SU-DHL-6 (cell line): Measurements from ENCODE around the gene FLOT2.

Experiments
- H2AFZ ChIP-seq: fragments of 200-600 bp; sonication (generic); 2 replicates; pipeline ENCODE4 v1.6.1; 2014; ENCODE audit warnings: low read depth, mild to moderate bottlenecking, moderate library complexity, mixed read lengths, antibody characterized with exemption, low read length; ENCODE audit not compliant: severe bottlenecking
- H3F3A ChIP-seq: fragments of 200-600 bp; shearing (Covaris generic); 2 replicates; pipeline ENCODE4 v1.6.0; 2016; ENCODE audit warnings: antibody characterized with exemption, mild to moderate bottlenecking; ENCODE audit not compliant: insufficient read depth
- H3K27ac ChIP-seq: fragments of 200-600 bp; sonication (generic); 2 replicates; pipeline ENCODE4 v1.5.1; 2016; ENCODE audit warnings: low read depth, mild to moderate bottlenecking, low read length, moderate library complexity, mixed read lengths
- H3K27me3 ChIP-seq: fragments of 200-600 bp; sonication (generic), shearing (Covaris generic); 2 replicates; pipeline ENCODE4 v1.6.0; 2014; ENCODE audit warnings: mild to moderate bottlenecking, low read length
- H3K36me3 ChIP-seq: fragments of 200-600 bp; sonication (generic); 2 replicates; pipeline ENCODE4 v1.6.1; 2014; ENCODE audit warnings: mild to moderate bottlenecking, low read length, mixed read lengths
- H3K4me2 ChIP-seq: fragments of 300-600, 200-600 bp; shearing (Covaris generic), sonication (generic); 2 replicates; pipeline ENCODE4 v1.6.0; 2014; ENCODE audit warnings: low read length, low read depth, mild to moderate bottlenecking; ENCODE audit not compliant: poor library complexity, severe bottlenecking
- H3K4me3 ChIP-seq: fragments of 200-600 bp; sonication (generic); 2 replicates; pipeline ENCODE4 v1.5.1; 2014; ENCODE audit warnings: antibody characterized with exemption, low read length, mild to moderate bottlenecking, mixed read lengths; ENCODE audit not compliant: insufficient read depth, poor library complexity, severe bottlenecking
- H3K79me2 ChIP-seq: fragments of 200-600 bp; sonication (generic); 2 replicates; pipeline ENCODE4 v1.6.1; 2014; ENCODE audit warnings: mild to moderate bottlenecking, low read length, moderate library complexity; ENCODE audit not compliant: insufficient read depth
- H3K9ac ChIP-seq: fragments of 200-600 bp; sonication (generic); 2 replicates; pipeline ENCODE4 v1.7.0; 2014; ENCODE audit warnings: mild to moderate bottlenecking, low read length
- H3K9me2 ChIP-seq: fragments of 200-600 bp; sonication (generic); replicated peaks from 2 replicates; pipeline ENCODE4 v1.6.1; 2014; ENCODE audit warnings: low read length; ENCODE audit not compliant: insufficient read depth
- H3K9me3 ChIP-seq: fragments of 200-600 bp; sonication (generic); 2 replicates; pipeline ENCODE4 v1.6.1; 2014; ENCODE audit warnings: low read length, mixed read lengths; ENCODE audit not compliant: insufficient read depth
- H4K20me1 ChIP-seq: fragments of 200-600 bp; sonication (generic); 2 replicates; pipeline ENCODE4 v1.6.1; 2014; ENCODE audit warnings: low read depth, mild to moderate bottlenecking, antibody characterized with exemption, low read length, moderate library complexity, mixed read lengths
- EZH2phosphoT487 ChIP-seq: fragments of 200-600 bp; sonication (generic), shearing (Covaris generic); conservative IDR thresholded peaks from 2 replicates; pipeline ENCODE4 v1.6.1; 2018; ENCODE audit warnings: mild to moderate bottlenecking, antibody characterized with exemption, low read length, moderate library complexity, mixed read lengths
- TF ChIP-seq, protein P1 (sequence below): fragments of 200-600 bp; sonication (generic); IDR thresholded peaks from one replicate; pipeline ENCODE4 v1.5.1; 2017; ENCODE audit warnings: antibody characterized with exemption, mild to moderate bottlenecking, low read length, moderate library complexity; ENCODE audit not compliant: insufficient read depth, poor library complexity, severe bottlenecking

The FLOT2 gene

GRCh38 chr17:28885951-28886350, 11.6 kb downstream of the FLOT2 start:
- no peak for TF ChIP-seq EZH2phosphoT487
- TF ChIP-seq, protein P1, sequence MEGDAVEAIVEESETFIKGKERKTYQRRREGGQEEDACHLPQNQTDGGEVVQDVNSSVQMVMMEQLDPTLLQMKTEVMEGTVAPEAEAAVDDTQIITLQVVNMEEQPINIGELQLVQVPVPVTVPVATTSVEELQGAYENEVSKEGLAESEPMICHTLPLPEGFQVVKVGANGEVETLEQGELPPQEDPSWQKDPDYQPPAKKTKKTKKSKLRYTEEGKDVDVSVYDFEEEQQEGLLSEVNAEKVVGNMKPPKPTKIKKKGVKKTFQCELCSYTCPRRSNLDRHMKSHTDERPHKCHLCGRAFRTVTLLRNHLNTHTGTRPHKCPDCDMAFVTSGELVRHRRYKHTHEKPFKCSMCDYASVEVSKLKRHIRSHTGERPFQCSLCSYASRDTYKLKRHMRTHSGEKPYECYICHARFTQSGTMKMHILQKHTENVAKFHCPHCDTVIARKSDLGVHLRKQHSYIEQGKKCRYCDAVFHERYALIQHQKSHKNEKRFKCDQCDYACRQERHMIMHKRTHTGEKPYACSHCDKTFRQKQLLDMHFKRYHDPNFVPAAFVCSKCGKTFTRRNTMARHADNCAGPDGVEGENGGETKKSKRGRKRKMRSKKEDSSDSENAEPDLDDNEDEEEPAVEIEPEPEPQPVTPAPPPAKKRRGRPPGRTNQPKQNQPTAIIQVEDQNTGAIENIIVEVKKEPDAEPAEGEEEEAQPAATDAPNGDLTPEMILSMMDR = no peak
- Histone ChIP-seq H3K4me2 (no peak overlapping the region), H3K9me2 (no peaks in the 10 kb centered on the region), H2AFZ (no peak overlapping the region), H3K36me3 (no peaks in the 10 kb centered on the region), H3K27ac (no peak overlapping the region), H3K27me3 (no peaks in the 10 kb centered on the region), H3F3A (no peaks in the 10 kb centered on the region), H4K20me1 (no peaks in the 10 kb centered on the region), H3K4me3 (no peak overlapping the region), H3K9me3 (no peaks in the 10 kb centered on the region), H3K9ac (no peak overlapping the region), H3K79me2 (no peaks in the 10 kb centered on the region)

- Histone ChIP-seq H3K4me2 (no peak overlapping the region), H3K9me3 (no peaks in the 10 kb centered on the region), H3K36me3 (no peaks in the 10 kb centered on the region), H3K9ac (no peak overlapping the region), H3F3A (no peaks in the 10 kb centered on the region), H4K20me1 (no peaks in the 10 kb centered on the region), H3K4me3 (no peak overlapping the region), H3K27me3 (no peaks in the 10 kb centered on the region), H3K27ac (no peak overlapping the region), H2AFZ (no peak overlapping the region), H3K79me2 (no peaks in the 10 kb centered on the region), H3K9me2 (no peaks in the 10 kb centered on the region)
- TF ChIP-seq, protein P1 = no peak
- no peak for TF ChIP-seq EZH2phosphoT487
Measured at GRCh38 chr17:28885363-28885762, 12.2 kb downstream of the FLOT2 start.

DNA sequence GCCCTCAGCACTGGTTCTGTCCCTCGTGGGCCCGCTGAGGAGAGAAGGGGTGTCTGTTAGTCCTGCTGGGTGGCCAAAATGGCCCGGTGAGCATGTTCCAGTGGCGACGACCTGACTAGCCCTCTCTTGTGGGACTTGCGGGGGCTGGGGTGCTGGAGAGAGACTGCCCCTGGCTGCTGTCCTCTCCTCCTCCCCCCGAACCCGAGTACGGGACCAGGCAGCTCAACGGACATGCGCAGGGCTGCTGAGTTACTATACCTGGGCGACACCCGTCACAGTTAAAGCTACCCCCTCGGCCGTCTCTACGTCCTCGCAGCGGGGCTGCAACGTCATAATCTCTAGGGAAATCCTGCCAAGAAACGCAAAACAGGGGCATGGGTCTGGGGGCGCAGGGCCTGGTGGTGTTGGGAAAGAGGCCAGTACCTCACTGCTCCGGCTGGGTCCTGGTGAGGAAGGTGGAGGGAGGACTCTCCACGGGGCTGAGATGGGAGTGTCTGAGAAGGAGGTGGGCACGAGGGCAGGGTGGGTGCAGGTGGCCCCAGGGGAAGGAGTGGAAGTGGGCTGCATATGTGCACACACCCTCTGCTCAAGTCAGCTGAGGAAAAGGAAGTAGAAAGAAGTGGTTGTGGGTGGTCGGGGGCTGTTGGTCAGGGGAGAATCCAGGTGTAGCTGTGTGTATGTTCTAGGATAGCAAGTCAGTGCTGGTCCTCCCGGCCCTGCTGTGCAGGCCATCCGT, 13.4 kb downstream of the FLOT2 start:
- TF ChIP-seq, protein P1 = no peak
- TF ChIP-seq EZH2phosphoT487 = no peak
- no peaks in the 10 kb centered on the region for H3K27me3 ChIP-seq
- H3K79me2 ChIP-seq = no peaks in the 10 kb centered on the region
- H3F3A ChIP-seq = no peaks in the 10 kb centered on the region
- no peak overlapping the region for H3K4me2 ChIP-seq
- H3K27ac ChIP-seq = no peak overlapping the region
- H3K9me3 ChIP-seq = no peaks in the 10 kb centered on the region
- H2AFZ ChIP-seq = no peak overlapping the region
- H3K4me3 ChIP-seq = no peak overlapping the region
- H3K36me3 ChIP-seq = no peaks in the 10 kb centered on the region
- H3K9me2 ChIP-seq = no peaks in the 10 kb centered on the region
- H4K20me1 ChIP-seq = no peaks in the 10 kb centered on the region
- H3K9ac ChIP-seq = no peak overlapping the region
